NCI-H2171 treated with DMSO at 0.1 percent for 48 hours (cell line): ENCODE results near the gene CHST4.
"Not testable (repeated sequence)": the region's sequence is repeated elsewhere in the genome, so short reads cannot be mapped to it uniquely, and the experiment has no call there.

Experiments used
- DNase-seq: peaks from one replicate; lab custom pipeline; 2025; lab: John Stamatoyannopoulos, UW

The CHST4 gene

GRCh38 chr16:71570144-71570543 lies 43.9 kb downstream of the CHST4 start:
- DNase-seq: no peak

GRCh38 chr16:71572497-71573116 lies 46.4 kb downstream of the CHST4 start:
- DNase-seq: no peak

GRCh38 chr16:71573387-71574094 lies 47.3 kb downstream of the CHST4 start:
- DNase-seq: no peak

- DNase-seq: no peak
Observed at GRCh38 chr16:71574702-71575101, 48.5 kb downstream of the CHST4 start.

GRCh38 chr16:71576971-71577370 lies 50.7 kb downstream of the CHST4 start, which contains the start of gene TAT:
Gene TAT, minus strand, starts transcription at chr16:71577092. Its CDS starts 677 bp downstream, at chr16:71576415.
- no peak for DNase-seq

- not testable (repeated sequence) for DNase-seq
Observed at GRCh38 chr16:71582553-71582848, 56.3 kb downstream of the CHST4 start.

- DNase-seq: no peak
Observed at GRCh38 chr16:71584543-71585317, 58.5 kb downstream of the CHST4 start.

GRCh38 chr16:71585318-71585703 lies 59.1 kb downstream of the CHST4 start:
- no peak for DNase-seq
